GM12872 (cell line): ENCODE results near the gene EFHC1.

Source experiments
- TF ChIP-seq, protein P1 (sequence below): IDR thresholded peaks from 3 replicates; pipeline ENCODE4 v1.5.1; 2011; ENCODE audit warnings: low read depth, mild to moderate bottlenecking, low read length, moderate library complexity; ENCODE audit not compliant: insufficient read depth

Gene EFHC1

DNA sequence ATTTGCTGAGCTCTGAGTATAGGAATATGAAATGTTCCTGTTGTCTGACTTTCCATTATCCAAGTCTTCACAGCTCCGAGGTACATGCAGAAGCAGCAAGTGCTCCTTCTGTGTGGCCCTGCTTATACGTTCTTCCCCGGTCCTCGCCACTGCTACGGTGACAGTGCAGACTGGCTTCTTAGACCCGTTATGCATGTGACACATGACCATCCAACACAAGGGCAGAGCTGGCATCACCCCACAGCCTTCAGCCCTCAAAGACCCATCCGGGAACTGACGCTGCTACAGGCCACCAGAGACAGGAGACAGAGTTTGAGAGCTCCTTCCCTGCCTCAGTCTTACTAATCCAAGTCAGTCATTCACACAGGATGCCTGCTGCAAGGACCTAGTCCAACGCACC is 86.3 kb downstream of the EFHC1 start:
- TF ChIP-seq, protein P1, sequence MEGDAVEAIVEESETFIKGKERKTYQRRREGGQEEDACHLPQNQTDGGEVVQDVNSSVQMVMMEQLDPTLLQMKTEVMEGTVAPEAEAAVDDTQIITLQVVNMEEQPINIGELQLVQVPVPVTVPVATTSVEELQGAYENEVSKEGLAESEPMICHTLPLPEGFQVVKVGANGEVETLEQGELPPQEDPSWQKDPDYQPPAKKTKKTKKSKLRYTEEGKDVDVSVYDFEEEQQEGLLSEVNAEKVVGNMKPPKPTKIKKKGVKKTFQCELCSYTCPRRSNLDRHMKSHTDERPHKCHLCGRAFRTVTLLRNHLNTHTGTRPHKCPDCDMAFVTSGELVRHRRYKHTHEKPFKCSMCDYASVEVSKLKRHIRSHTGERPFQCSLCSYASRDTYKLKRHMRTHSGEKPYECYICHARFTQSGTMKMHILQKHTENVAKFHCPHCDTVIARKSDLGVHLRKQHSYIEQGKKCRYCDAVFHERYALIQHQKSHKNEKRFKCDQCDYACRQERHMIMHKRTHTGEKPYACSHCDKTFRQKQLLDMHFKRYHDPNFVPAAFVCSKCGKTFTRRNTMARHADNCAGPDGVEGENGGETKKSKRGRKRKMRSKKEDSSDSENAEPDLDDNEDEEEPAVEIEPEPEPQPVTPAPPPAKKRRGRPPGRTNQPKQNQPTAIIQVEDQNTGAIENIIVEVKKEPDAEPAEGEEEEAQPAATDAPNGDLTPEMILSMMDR = no peak

DNA sequence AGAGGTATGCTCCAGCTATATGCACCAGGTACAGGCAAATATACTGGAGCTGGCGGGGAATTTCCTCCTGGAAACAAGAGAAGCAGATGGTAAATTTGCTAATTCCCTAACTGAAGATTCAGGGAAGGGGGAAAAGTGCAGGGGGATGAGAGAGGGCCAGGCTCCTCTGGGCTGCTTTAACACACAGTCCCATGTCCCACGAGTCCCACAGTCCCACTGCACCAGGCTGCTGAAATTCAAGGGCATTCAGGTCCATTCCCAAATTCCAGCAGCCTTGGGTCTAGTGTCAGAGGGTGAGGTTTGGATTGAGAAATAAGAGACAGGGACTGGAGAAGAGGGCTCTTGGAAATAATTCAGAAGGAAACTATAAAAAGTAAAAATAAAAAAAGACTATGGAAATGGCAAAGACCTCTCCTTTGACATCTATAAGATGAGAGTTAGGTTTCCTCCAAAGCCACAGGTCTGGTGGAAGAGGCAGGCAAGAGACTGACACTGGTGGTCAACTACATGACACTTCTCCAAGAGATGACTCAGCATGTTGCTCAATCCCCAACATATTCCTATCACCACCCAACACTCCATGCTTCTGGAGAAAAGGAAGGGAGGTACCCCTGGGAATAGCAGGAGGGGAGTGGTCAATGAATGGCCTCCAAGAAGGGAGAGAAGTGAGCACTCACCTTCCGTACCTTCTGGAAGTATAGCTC is 87.6 kb downstream of the EFHC1 start:
- TF ChIP-seq, protein P1 = no peak

DNA sequence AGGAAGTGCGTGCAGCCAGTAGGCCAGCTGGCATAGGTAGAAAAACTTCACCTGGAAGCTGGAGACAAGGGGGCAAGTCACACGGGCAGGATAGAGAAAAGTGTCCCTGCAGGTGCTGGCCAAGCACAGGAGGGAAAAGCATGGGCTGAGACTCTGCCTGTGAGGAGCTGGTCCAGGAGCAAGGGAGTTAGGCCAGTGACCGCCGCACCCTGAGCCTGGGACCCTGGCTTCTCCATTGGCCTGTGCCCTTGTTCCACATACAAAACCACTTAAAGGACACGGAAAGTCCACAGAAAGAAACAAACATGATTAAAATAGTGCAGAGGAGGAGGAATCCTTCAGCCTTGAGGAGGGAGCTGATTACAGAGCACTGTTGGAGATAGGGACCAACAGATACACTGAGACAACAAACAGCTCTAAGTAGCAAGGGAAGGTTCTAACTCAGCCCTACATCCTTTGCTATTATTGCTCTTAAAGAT is 88.2 kb downstream of the EFHC1 start:
- TF ChIP-seq, protein P1 = no peak

DNA sequence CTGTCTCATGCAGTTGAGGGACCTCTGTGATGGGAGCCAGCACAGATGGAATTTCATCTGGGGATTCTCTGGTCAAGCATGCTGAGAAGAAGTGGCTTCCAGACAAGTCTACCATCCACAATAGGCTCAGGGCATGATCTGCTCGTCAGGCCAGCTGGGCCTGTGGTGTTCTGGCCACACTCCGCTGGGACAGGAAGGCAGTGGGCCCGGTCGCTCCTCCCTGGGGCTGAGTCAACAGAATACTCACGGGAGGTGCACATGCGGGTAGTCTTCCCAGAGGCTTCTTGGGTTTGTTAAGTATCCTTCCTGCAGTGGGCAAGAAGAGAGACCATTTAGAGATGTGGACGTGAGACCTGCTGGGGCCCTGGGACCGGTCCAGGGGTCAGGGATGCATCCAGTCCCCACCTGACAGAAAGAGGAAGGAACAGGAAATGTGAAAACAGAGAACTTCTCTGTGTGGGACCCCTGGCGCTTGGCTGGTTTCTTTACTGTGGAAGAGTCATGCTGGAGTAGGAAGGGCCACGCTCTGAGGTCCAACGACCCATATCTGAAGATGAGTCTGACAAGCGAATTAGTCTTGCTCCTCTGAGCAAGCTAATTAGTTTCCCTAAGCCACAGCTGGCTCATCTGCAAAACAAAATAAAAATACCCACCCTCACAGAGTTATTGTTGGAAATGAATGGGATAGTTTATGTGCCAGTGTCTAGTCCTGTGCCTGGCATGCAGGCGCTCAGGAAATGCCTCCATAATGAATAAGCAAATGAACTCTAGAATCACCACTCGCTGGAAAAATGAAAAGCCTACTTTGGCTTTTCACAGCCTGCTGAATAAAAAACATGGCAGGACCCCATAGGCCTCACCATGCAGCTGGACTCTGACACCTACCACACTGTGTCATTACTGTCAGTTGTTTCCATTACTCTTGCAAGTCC is 89.4 kb downstream of the EFHC1 start:
- TF ChIP-seq, protein P1 = no peak

DNA sequence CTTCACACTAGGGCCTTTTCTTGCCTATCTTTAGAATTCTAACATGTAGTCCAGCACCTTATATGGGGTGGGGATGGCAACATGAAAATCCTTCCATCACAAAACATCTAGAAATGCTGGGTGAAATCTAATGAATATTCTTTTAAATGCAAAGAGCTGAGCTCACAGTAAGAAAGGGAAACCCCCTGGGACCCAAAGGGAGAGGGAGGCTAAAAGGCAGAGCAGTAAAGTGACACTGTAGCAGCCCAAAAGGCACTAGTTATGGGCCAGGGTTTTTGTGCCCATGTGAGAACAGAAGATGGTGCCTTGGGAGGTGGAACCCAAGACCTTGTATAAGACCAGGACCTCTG is 90.0 kb downstream of the EFHC1 start:
- TF ChIP-seq, protein P1 = no peak

DNA sequence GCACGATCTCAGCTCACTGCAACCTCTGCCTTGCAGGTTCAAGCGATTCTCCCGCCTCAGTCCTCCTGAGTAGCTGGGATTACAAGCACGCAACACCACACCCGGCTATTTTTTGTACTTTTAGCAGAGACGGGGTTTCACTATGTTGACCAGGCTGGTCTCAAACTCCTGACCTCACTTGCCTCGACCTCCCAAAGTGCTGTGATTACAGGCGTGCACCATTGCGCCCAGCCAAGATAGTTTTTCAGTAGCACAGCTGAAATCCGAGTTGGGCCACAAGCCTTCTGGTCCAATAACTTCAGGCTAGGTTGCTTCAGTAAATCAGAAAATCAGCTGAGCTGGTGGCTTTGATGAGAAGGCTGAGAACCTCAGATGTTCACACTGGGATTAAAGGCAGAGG is 91.0 kb downstream of the EFHC1 start:
- TF ChIP-seq, protein P1 = no peak

DNA sequence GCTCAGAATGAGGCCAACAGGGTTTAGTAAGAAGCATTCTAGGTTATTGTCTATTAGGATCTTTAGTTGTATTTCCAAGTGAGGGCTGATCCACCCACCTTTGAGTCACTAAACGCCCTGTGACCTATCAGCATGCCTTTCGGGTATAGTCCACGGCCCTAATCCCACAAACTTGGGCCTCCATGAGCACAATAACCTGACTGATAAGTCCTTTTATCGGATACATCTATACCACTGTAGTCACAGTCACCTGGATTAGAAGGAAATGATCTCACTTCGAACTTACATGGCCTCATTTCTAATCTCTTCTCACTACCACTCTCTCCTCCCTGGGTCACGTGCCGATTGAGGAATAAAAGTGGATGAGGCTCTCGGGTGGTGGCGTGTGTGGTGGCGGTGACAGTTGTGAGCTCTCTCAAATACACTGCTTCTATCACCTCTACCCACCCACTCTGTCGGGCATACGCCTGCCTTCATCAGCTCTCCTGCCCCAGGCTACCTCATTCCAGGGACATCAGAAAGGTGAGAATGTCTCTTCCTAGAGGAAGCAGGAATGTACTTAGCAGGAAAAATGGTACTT is 91.5 kb downstream of the EFHC1 start:
- TF ChIP-seq, protein P1 = no peak
